NT2/D1 (cell line): ENCODE results near the gene ADNP2.

Source experiments
- DNase-seq: peaks from one replicate; pipeline ENCODE4 v3.0.0-alpha.2; 2011; ENCODE audit warnings: low read depth, low spot score
- H3K27me3 ChIP-seq: 2 replicates; pipeline ENCODE4 v1.6.0; 2011; ENCODE audit warnings: mild to moderate bottlenecking; ENCODE audit not compliant: insufficient read length, insufficient read depth
- H3K36me3 ChIP-seq: 2 replicates; pipeline ENCODE4 v1.6.1; 2011; ENCODE audit warnings: mild to moderate bottlenecking, low read length, mixed read lengths; ENCODE audit not compliant: insufficient read depth, insufficient read length
- H3K4me1 ChIP-seq: 2 replicates; pipeline ENCODE4 v1.5.1; 2011; ENCODE audit not compliant: insufficient read depth, insufficient read length
- H3K4me3 ChIP-seq: 2 replicates; pipeline ENCODE4 v1.5.1; 2011; ENCODE audit warnings: low read depth; ENCODE audit not compliant: insufficient read length
- H3K9ac ChIP-seq: 2 replicates; pipeline ENCODE4 v1.6.0; 2011; ENCODE audit warnings: low read depth; ENCODE audit not compliant: insufficient read length
- H3K9me3 ChIP-seq: 2 replicates; pipeline ENCODE4 v1.5.1; 2011; ENCODE audit warnings: mild to moderate bottlenecking, low read length; ENCODE audit not compliant: insufficient read depth
- SUZ12 ChIP-seq: IDR thresholded peaks from 2 replicates; pipeline ENCODE4 v1.6.1; 2011; ENCODE audit not compliant: insufficient read length, insufficient read depth; ENCODE audit errors: extremely low read depth
- YY1 ChIP-seq: IDR thresholded peaks from 2 replicates; pipeline ENCODE4 v1.6.1; 2011; ENCODE audit not compliant: insufficient read length, insufficient read depth
- ZNF274 ChIP-seq: IDR thresholded peaks from 2 replicates; pipeline ENCODE4 v1.6.1; 2011; ENCODE audit warnings: mild to moderate bottlenecking, low read depth, low read length

ADNP2 gene

GRCh38 chr18:80179857-80180558 lies 70.9 kb downstream of the ADNP2 start:
- DNase-seq: no peak
- no peaks in the 10 kb centered on the region for H3K36me3 ChIP-seq

GRCh38 chr18:80180778-80181564 lies 71.9 kb downstream of the ADNP2 start:
- TF ChIP-seq SUZ12: no peak
- TF ChIP-seq YY1: no peak
- no peak for TF ChIP-seq ZNF274
- Histone ChIP-seq H3K4me3 (no peak overlapping the region), H3K27me3 (no peaks in the 10 kb centered on the region), H3K4me1 (peaks cover 6% of the 10 kb centered on the region), H3K9me3 (peaks cover under 1% of the 10 kb centered on the region; the same call in 1 of the 2 replicates), H3K9ac (no peak overlapping the region), H3K36me3 (no peaks in the 10 kb centered on the region)
- DNase-seq: no peak

More at GRCh38 chr18:80179857-80180558, 70.9 kb downstream of the ADNP2 start:
- Histone ChIP-seq H3K4me3 (no peak overlapping the region), H3K4me1 (peaks cover 6% of the 10 kb centered on the region), H3K9ac (no peak overlapping the region), H3K9me3 (no peaks in the 10 kb centered on the region), H3K27me3 (no peaks in the 10 kb centered on the region)
- TF ChIP-seq YY1 (no peak), SUZ12 (no peak), ZNF274 (no peak)

- Histone ChIP-seq H3K9me3 (peaks cover 4% of the 10 kb centered on the region; the same call in 1 of the 2 replicates), H3K4me3 (no peak overlapping the region), H3K36me3 (no peaks in the 10 kb centered on the region), H3K27me3 (no peaks in the 10 kb centered on the region), H3K4me1 (peaks cover 6% of the 10 kb centered on the region), H3K9ac (no peak overlapping the region)
- TF ChIP-seq YY1: no peak
- TF ChIP-seq SUZ12: no peak
- TF ChIP-seq ZNF274: no peak
- no peak for DNase-seq
Observed at GRCh38 chr18:80181642-80182461, 72.8 kb downstream of the ADNP2 start.

GRCh38 chr18:80182855-80183254 lies 73.8 kb downstream of the ADNP2 start:
- no peaks in the 10 kb centered on the region for H3K36me3 ChIP-seq
- H3K4me3 ChIP-seq: no peak overlapping the region
- peaks cover 4% of the 10 kb centered on the region; the same call in 1 of the 2 replicates for H3K9me3 ChIP-seq
- H3K9ac ChIP-seq: no peak overlapping the region
- TF ChIP-seq YY1 (no peak), SUZ12 (no peak), ZNF274 (no peak)
- no peak for DNase-seq
- H3K4me1 ChIP-seq: peaks cover 6% of the 10 kb centered on the region
- no peaks in the 10 kb centered on the region for H3K27me3 ChIP-seq

- no peak overlapping the region for H3K4me3 ChIP-seq
- H3K9ac ChIP-seq: no peak overlapping the region
- H3K36me3 ChIP-seq: no peaks in the 10 kb centered on the region
- peaks cover 6% of the 10 kb centered on the region for H3K4me1 ChIP-seq
- TF ChIP-seq ZNF274 (no peak), SUZ12 (no peak), YY1 (no peak)
- peaks cover 4% of the 10 kb centered on the region; the same call in 1 of the 2 replicates for H3K9me3 ChIP-seq
- DNase-seq: no peak
- H3K27me3 ChIP-seq: no peaks in the 10 kb centered on the region
Observed at GRCh38 chr18:80183273-80184050, 74.4 kb downstream of the ADNP2 start.

GRCh38 chr18:80184243-80184772 lies 75.2 kb downstream of the ADNP2 start:
- Histone ChIP-seq H3K27me3 (no peaks in the 10 kb centered on the region), H3K9me3 (peaks cover 4% of the 10 kb centered on the region; the same call in 1 of the 2 replicates), H3K9ac (no peak overlapping the region), H3K4me1 (peaks cover 6% of the 10 kb centered on the region), H3K4me3 (no peak overlapping the region), H3K36me3 (no peaks in the 10 kb centered on the region)
- no peak for TF ChIP-seq YY1
- no peak for TF ChIP-seq SUZ12
- no peak for TF ChIP-seq ZNF274
- DNase-seq: no peak
